Memory B cell (primary cell): Measurements from ENCODE around the gene SRMS.

Experiments
- ATAC-seq: fragments of 150-1000 bp; cut with Tn5 transposase; 2 replicates; pipeline ENCODE4 v1.10.0; 2021; ENCODE audit warnings: low read depth, mild to moderate bottlenecking, moderate library complexity
- DNase-seq, 2 donors: peaks; one replicate each; pipeline ENCODE4 v3.0.0; 2022; ENCODE audit warnings: low spot score in 2 of 2
- H3K27ac Mint-ChIP-seq: one replicate; pipeline ENCODE4 v1.8.0; 2022; ENCODE audit warnings: mild to moderate bottlenecking, moderate library complexity, mixed read lengths
- H3K27me3 Mint-ChIP-seq: one replicate; pipeline ENCODE4 v1.8.0; 2022; ENCODE audit warnings: mixed read lengths
- H3K36me3 Mint-ChIP-seq: one replicate; pipeline ENCODE4 v1.8.0; 2022; ENCODE audit warnings: mild to moderate bottlenecking, mixed read lengths
- H3K4me1 Mint-ChIP-seq: one replicate; pipeline ENCODE4 v1.8.0; 2022; ENCODE audit warnings: mixed read lengths
- H3K4me3 Mint-ChIP-seq: one replicate; pipeline ENCODE4 v1.8.0; 2022; ENCODE audit warnings: mild to moderate bottlenecking, moderate library complexity, mixed read lengths
- H3K9me3 Mint-ChIP-seq: one replicate; pipeline ENCODE4 v1.8.0; 2022; ENCODE audit warnings: mixed read lengths

Gene SRMS

GRCh38 chr20:63491078-63491477 lies 56.5 kb downstream of the SRMS start:
- ATAC-seq (no peak), DNase-seq (no peak)
- H3K27ac Mint-ChIP-seq: no peak overlapping the region
- no peaks in the 10 kb centered on the region for H3K4me1 Mint-ChIP-seq
- peaks cover 13% of the 10 kb centered on the region for H3K9me3 Mint-ChIP-seq
- peaks cover 20% of the 10 kb centered on the region for H3K27me3 Mint-ChIP-seq
- H3K36me3 Mint-ChIP-seq: peaks cover 8% of the 10 kb centered on the region
- H3K4me3 Mint-ChIP-seq: no peak overlapping the region
